ENCODE results near the gene SPPL3. TPM values are rescaled to one million over a fixed set of nuclear protein-coding genes. Genes with fewer than 3 reads are reported as not detected.

Gene SPPL3
- total RNA-seq, 4 donors from 2014 or later: 5.4 to 82.7 (median 23.2) TPM

- Histone ChIP-seq H3K27ac (no peak overlapping the region), H3K4me1 (no peaks in the 10 kb centered on the region), H3K36me3 (no peaks in the 10 kb centered on the region), H3K9me3 (no peaks in the 10 kb centered on the region), H3K4me3 (no peak overlapping the region), H3K27me3 (no peaks in the 10 kb centered on the region)
- intact Hi-C loops (cut with DNase I; ENCODE audit: low total_unique reads): no loop called here
- DNase-seq: no peak
- TF ChIP-seq CTCF (IDR thresholded peaks at IDR 0.05) (no peak), POLR2A (IDR thresholded peaks at IDR 0.05) (no peak)
Observed at GRCh38 chr12:120938496-120938895, 34.3 kb upstream of the SPPL3 start.

GRCh38 chr12:120936197-120936596, 32.0 kb upstream of the SPPL3 start:
- TF ChIP-seq POLR2A (IDR thresholded peaks at IDR 0.05) (no peak), CTCF (IDR thresholded peaks at IDR 0.05) (no peak)
- no peak for DNase-seq
- H3K27ac ChIP-seq: no peak overlapping the region
- intact Hi-C loops (cut with DNase I; ENCODE audit: low total_unique reads): no loop called here
- no peak overlapping the region for H3K4me3 ChIP-seq
- no peaks in the 10 kb centered on the region for H3K4me1 ChIP-seq
- H3K27me3 ChIP-seq: no peaks in the 10 kb centered on the region
- H3K36me3 ChIP-seq: no peaks in the 10 kb centered on the region
- no peaks in the 10 kb centered on the region for H3K9me3 ChIP-seq

- Histone ChIP-seq H3K27ac (no peak overlapping the region), H3K4me1 (no peaks in the 10 kb centered on the region), H3K27me3 (no peaks in the 10 kb centered on the region), H3K4me3 (no peak overlapping the region), H3K36me3 (no peaks in the 10 kb centered on the region), H3K9me3 (no peaks in the 10 kb centered on the region)
- intact Hi-C loops (cut with DNase I; ENCODE audit: low total_unique reads): no loop called here
- TF ChIP-seq POLR2A (IDR thresholded peaks at IDR 0.05) (no peak), CTCF (IDR thresholded peaks at IDR 0.05) (no peak)
- no peak for DNase-seq
Observed at GRCh38 chr12:120933786-120934185, 29.6 kb upstream of the SPPL3 start.

- no peak for DNase-seq
- Histone ChIP-seq H3K4me3 (no peak overlapping the region), H3K27me3 (no peaks in the 10 kb centered on the region)
Observed at GRCh38 chr12:120932956-120933526, 28.9 kb upstream of the SPPL3 start.

GRCh38 chr12:120932058-120932457, 27.9 kb upstream of the SPPL3 start:
- TF ChIP-seq CTCF (IDR thresholded peaks at IDR 0.05): no peak
- no peak for TF ChIP-seq POLR2A (IDR thresholded peaks at IDR 0.05)
- no peaks in the 10 kb centered on the region for H3K27me3 ChIP-seq
- H3K27ac ChIP-seq: no peak overlapping the region
- DNase-seq: no peak
- H3K4me1 ChIP-seq: no peaks in the 10 kb centered on the region
- intact Hi-C loops (cut with DNase I; ENCODE audit: low total_unique reads): no loop called here
- H3K9me3 ChIP-seq: no peaks in the 10 kb centered on the region
- no peaks in the 10 kb centered on the region for H3K36me3 ChIP-seq
- H3K4me3 ChIP-seq: no peak overlapping the region

More at GRCh38 chr12:120932956-120933526, 28.9 kb upstream of the SPPL3 start:
- Histone ChIP-seq H3K4me1 (no peaks in the 10 kb centered on the region), H3K36me3 (no peaks in the 10 kb centered on the region), H3K9me3 (no peaks in the 10 kb centered on the region), H3K27ac (no peak overlapping the region)
- no peak for TF ChIP-seq CTCF (IDR thresholded peaks at IDR 0.05)
- no peak for TF ChIP-seq POLR2A (IDR thresholded peaks at IDR 0.05)
- intact Hi-C loops (cut with DNase I; ENCODE audit: low total_unique reads): no loop called here
